Lower leg skin (tissue), 3 donors: ENCODE measurements around the gene ZP1.

ENCODE experiments used
- CTCF ChIP-seq, 3 donors: fragments of 450-650 bp; IDR thresholded peaks; one replicate each; pipeline ENCODE4 v1.5.1; 2016; ENCODE audit warnings: antibody characterized with exemption in 3 of 3, mild to moderate bottlenecking in 3 of 3, moderate library complexity in 2 of 3
- POLR2A ChIP-seq, 2 donors: fragments of 450-650 bp; IDR thresholded peaks; one replicate each; pipeline ENCODE4 v1.6.1; 2016 to 2017; ENCODE audit warnings: antibody characterized with exemption in 2 of 2, mild to moderate bottlenecking in 1 of 2, moderate library complexity in 1 of 2

GRCh38 chr11:60919320-60919719 is 52.0 kb downstream of the ZP1 start:
- TF ChIP-seq CTCF (IDR thresholded peaks at IDR 0.05) (no peak), POLR2A (IDR thresholded peaks at IDR 0.05) (no peak)
